Measurements from ENCODE around the gene CADPS. TPM values are rescaled to one million over a fixed set of nuclear protein-coding genes. Genes with fewer than 3 reads are reported as not detected.

Gene CADPS
- total and polyA plus RNA-seq, 2 of the 4 experiments (the other 2 are of a cell fraction), result not detected

DNA sequence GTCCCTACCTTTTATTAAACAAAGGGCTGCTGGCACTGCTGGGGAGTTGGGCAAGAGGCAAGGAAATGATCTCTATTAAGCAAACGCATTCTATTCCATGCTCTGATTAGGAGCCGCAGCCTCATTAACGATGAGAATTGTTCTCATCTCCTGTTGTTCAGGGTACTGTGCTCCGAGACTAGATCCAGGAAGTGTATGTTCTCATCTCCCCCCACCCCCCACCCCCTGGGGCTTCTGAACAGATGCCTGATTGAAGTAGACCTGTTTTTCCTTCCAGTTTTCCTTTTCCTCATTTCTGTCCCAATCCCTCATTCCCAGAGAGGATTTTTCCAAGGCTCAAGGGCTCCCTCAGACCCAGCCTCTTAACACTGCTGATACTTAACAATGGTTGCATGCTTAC lies 420.3 kb downstream of the CADPS start:
- H3K9me3 ChIP-seq (ENCODE audit: control insufficient read depth, insufficient read depth, low read length), result no peaks in the 10 kb centered on the region
- in situ Hi-C loops (cut with MboI; ENCODE audit: low sequenced_read_pairs), result no loop called here
- H4K8ac ChIP-seq (ENCODE audit: low read depth in 2 of 2, low read length in 2 of 2), result no peak overlapping the region
- 0 out of 2 replicates have a peak, but pooled peaks cover 2% of the 10 kb centered on the region for H3K27me3 ChIP-seq (ENCODE audit: control insufficient read depth, insufficient read depth, low read length)
- H3K79me1 ChIP-seq (ENCODE audit: low read depth in 1 of 2, low read length in 2 of 2), result no peaks in the 10 kb centered on the region
- no peaks in the 10 kb centered on the region for H3K9me1 ChIP-seq (ENCODE audit: insufficient read depth, low read length)
- no peak overlapping the region for H3K4ac ChIP-seq (ENCODE audit: low read depth, low read length)
- no peak overlapping the region for H3K14ac ChIP-seq (replicated peaks; ENCODE audit: low read depth, low read length)
- WGBS, 2 experiments (ENCODE audit: extremely low coverage in 2 of 2, insufficient read length in 1 of 2), result 39% methylated on average over 3 of the region's 4 CpGs; no CpG with 5 or more reads in 1 of the 2 experiments
- no peak overlapping the region for H3K4me2 ChIP-seq (ENCODE audit: low read depth, low read length)
- no peak overlapping the region for H4K5ac ChIP-seq (ENCODE audit: low read depth, low read length)
- no peak overlapping the region for H3K9ac ChIP-seq (ENCODE audit: low read depth, low read length)
- no peak overlapping the region for H2AK5ac ChIP-seq (ENCODE audit: low read depth, low read length)
- no peaks in the 10 kb centered on the region for H3K4me1 ChIP-seq (ENCODE audit: control insufficient read depth, insufficient read depth, low read length)
- H4K91ac ChIP-seq (ENCODE audit: insufficient read depth, low read depth, low read length), result no peak overlapping the region
- intact Hi-C loops (cut with micrococcal nuclease), result no loop called here
- ATAC-seq (ENCODE audit: low read depth) (no peak), DNase-seq (no peak)
- H3K36me3 ChIP-seq (ENCODE audit: control insufficient read depth, insufficient read depth, low read length), result no peaks in the 10 kb centered on the region
- H2BK15ac ChIP-seq (ENCODE audit: low read depth, low read length), result no peak overlapping the region
- no peaks in the 10 kb centered on the region for H4K20me1 ChIP-seq (ENCODE audit: insufficient read depth, low read length)
- H2BK120ac ChIP-seq (ENCODE audit: low read depth, low read length), result no peak overlapping the region
- dilution Hi-C loops (cut with HindIII; ENCODE audit: low sequenced_read_pairs, unreplicated experiment), result no loop called here
- no peak overlapping the region for H3K18ac ChIP-seq (ENCODE audit: low read depth, low read length)
- no peak overlapping the region for H3K56ac ChIP-seq (ENCODE audit: extremely low read depth, insufficient read depth, low read length)
- no peak overlapping the region for H2AK9ac ChIP-seq (replicated peaks; ENCODE audit: low read depth, low read length, poor library complexity)
- TF ChIP-seq MAZ (IDR thresholded peaks at IDR 0.05; ENCODE audit: borderline replicate concordance, low read depth, low read length) (no peak), MXI1 (IDR thresholded peaks at IDR 0.05; ENCODE audit: borderline replicate concordance, low read depth, low read length) (no peak), CTCF (conservative IDR thresholded peaks at IDR 0.05; ENCODE audit: low read depth, low read length) (no peak), NFE2L2 (IDR thresholded peaks at IDR 0.05; ENCODE audit: low read depth, low read length) (no peak), SMC3 (IDR thresholded peaks at IDR 0.05; ENCODE audit: low read depth, low read length) (no peak)
- H3K23ac ChIP-seq (ENCODE audit: low read depth, low read length), result no peak overlapping the region
- no peak overlapping the region for H3K27ac ChIP-seq (ENCODE audit: insufficient read depth, low read length)
- ChIA-PET CTCF (no interaction called here), POLR2A (ENCODE audit: unreplicated experiment) (no interaction called here)
- H2BK5ac ChIP-seq (ENCODE audit: low read depth, low read length, poor library complexity, severe bottlenecking), result no peak overlapping the region
- H2AFZ ChIP-seq (replicated peaks; ENCODE audit: low read length, poor library complexity), result no peak overlapping the region
- no peak overlapping the region for H2BK20ac ChIP-seq (ENCODE audit: low read depth, low read length)
- BruUV-seq (replicated peaks), result no TSS peak
- no peak overlapping the region for H3K4me3 ChIP-seq (ENCODE audit: insufficient read depth, low read depth, low read length)
